Endothelial cell of umbilical vein (primary cell): Measurements from ENCODE around the gene MGME1. TPM values are rescaled to one million over a fixed set of nuclear protein-coding genes. Genes with fewer than 3 reads are reported as not detected.
A peak's percentile ranks its signal among the peaks of the same experiment; 100 is the strongest.
"Not testable (repeated sequence)": the region's sequence is repeated elsewhere in the genome, so short reads cannot be mapped to it uniquely, and the experiment has no call there.

ENCODE experiments used
- BruUV-seq: library from RNA; stranded (reverse); fragments of 400-500 nt; replicated peaks from 2 replicates; lab custom pipeline; 2021; lab: Mats Ljungman, UMichigan
- CTCF ChIA-PET: fragments of 300-600, 350-600 bp; sonication (Branson Sonifier 250); formaldehyde crosslinking; loops from one replicate; lab custom pipeline; 2021; ENCODE audit warnings: antibody characterized with exemption, inconsistent platforms; lab: Charles Lee
- POLR2A ChIA-PET: fragments of 300-600, 350-600 bp; sonication (Branson Sonifier 250); formaldehyde crosslinking; loops from one replicate; lab custom pipeline; 2021; ENCODE audit warnings: antibody characterized with exemption, inconsistent platforms; lab: Charles Lee
- DNase-seq: peaks from one replicate; pipeline ENCODE4 v3.0.0-alpha.2; 2011; ENCODE audit warnings: low read depth, low spot score
- FAIRE-seq: peaks from 2 replicates; lab custom pipeline; 2011; peaks lifted over from hg19 to GRCh38; lab: Jason Lieb, UNC
- H2AFZ ChIP-seq: 2 replicates; pipeline ENCODE4 v1.6.0; 2012; ENCODE audit warnings: low read depth, low read length, control low read depth, inconsistent platforms
- H3K27ac ChIP-seq: 2 replicates; pipeline ENCODE4 v1.5.1; 2011; ENCODE audit warnings: low read depth, mild to moderate bottlenecking, control low read depth, low read length, moderate library complexity; ENCODE audit not compliant: insufficient read depth
- H3K27me3 ChIP-seq, 2 experiments: 2 replicates each; pipeline versions ENCODE4 v1.6.0 to v1.6.1; 2011; ENCODE audit warnings: low read length in 2 of 2, mixed read lengths in 1 of 2; ENCODE audit not compliant: control insufficient read depth in 2 of 2, insufficient read depth in 2 of 2
- H3K36me3 ChIP-seq, 2 experiments: 2 replicates in 1 of 2; 3 replicates in 1 of 2; pipeline ENCODE4 v1.5.1; 2011; ENCODE audit warnings: low read length in 2 of 2, mild to moderate bottlenecking in 1 of 2, moderate library complexity in 1 of 2; ENCODE audit not compliant: control insufficient read depth in 2 of 2, insufficient read depth in 2 of 2; ENCODE audit errors: extremely low read depth in 1 of 2
- H3K4me1 ChIP-seq: 3 replicates; pipeline ENCODE4 v1.5.1; 2011; ENCODE audit warnings: mild to moderate bottlenecking, low read length; ENCODE audit not compliant: control insufficient read depth, insufficient read depth; ENCODE audit errors: extremely low read depth
- H3K4me2 ChIP-seq: 2 replicates; pipeline ENCODE4 v1.6.1; 2011; ENCODE audit warnings: low read length, control low read depth, mixed read lengths; ENCODE audit not compliant: insufficient read depth
- H3K4me3 ChIP-seq, 3 experiments: fragments of 200-600 bp in 1 of 3; sonication (generic), shearing (Covaris generic) in 1 of 3; replicated peaks in 1 of 3; 2 replicates each; pipeline ENCODE4 v1.5.1; 2011 to 2016; ENCODE audit warnings: control low read depth in 3 of 3, low read length in 3 of 3, mild to moderate bottlenecking in 2 of 3, inconsistent platforms in 1 of 3, low read depth in 1 of 3, moderate library complexity in 1 of 3; ENCODE audit not compliant: insufficient read depth in 1 of 3
- H3K79me2 ChIP-seq: 2 replicates; pipeline ENCODE4 v1.6.0; 2012; ENCODE audit warnings: low read length, inconsistent platforms; ENCODE audit not compliant: control insufficient read depth, insufficient read depth
- H3K9ac ChIP-seq: replicated peaks from 2 replicates; pipeline ENCODE3; 2011; ENCODE audit warnings: low read length, control low read depth; ENCODE audit not compliant: insufficient read depth; ENCODE audit errors: extremely low read depth
- H3K9me1 ChIP-seq: replicated peaks from 3 replicates; pipeline ENCODE4 v1.6.0; 2011; ENCODE audit warnings: mild to moderate bottlenecking, low read length; ENCODE audit not compliant: control insufficient read depth, insufficient read depth; ENCODE audit errors: extremely low read depth
- H3K9me3 ChIP-seq: replicated peaks from 2 replicates; pipeline ENCODE4 v1.5.1; 2012; ENCODE audit warnings: low read length, inconsistent platforms; ENCODE audit not compliant: control insufficient read depth, insufficient read depth
- H4K20me1 ChIP-seq: replicated peaks from 2 replicates; pipeline ENCODE3; 2011; ENCODE audit warnings: mild to moderate bottlenecking, low read length; ENCODE audit not compliant: control insufficient read depth, insufficient read depth; ENCODE audit errors: extremely low read depth
- MYC ChIP-seq: IDR thresholded peaks from one replicate; pipeline ENCODE4 v1.6.1; 2011; ENCODE audit warnings: mild to moderate bottlenecking, low read depth, low read length
- POLR2A ChIP-seq: IDR thresholded peaks from 2 replicates; pipeline ENCODE4 v1.6.1; 2012; ENCODE audit warnings: low read depth, mild to moderate bottlenecking, control low read depth, low read length
- dilution Hi-C: fragments of 300-500 bp; cut with MboI; formaldehyde crosslinking; loops from one replicate; pipeline ENCODE4 v1.15.0; 2019; ENCODE audit warnings: low sequenced_read_pairs; ENCODE audit not compliant: extremely low pct_ligation_motif_present
- intact Hi-C: fragments of 100-400 bp; cut with micrococcal nuclease; formaldehyde crosslinking; loops from one replicate; pipeline ENCODE4 v1.10.0; 2022
- polyA plus RNA-seq, 4 experiments: library from polyadenylated mRNA; depleted of rRNA in 3 of 4; stranded (reverse) in 3 of 4; unstranded in 1 of 4; fragments of >200 nt; gene quantifications; 2 replicates each; pipeline versions ENCODE4 v1.2.1 to v1.2.3, GENCODE V29; 2011 to 2012; ENCODE audit warnings: missing spikeins in 1 of 4
- total RNA-seq: library from RNA; stranded (reverse); gene quantifications from 2 replicates; pipeline ENCODE4 v1.2.3, GENCODE V29; 2021

Gene MGME1
- total and polyA plus RNA-seq, 2 donors (not counting 3 experiments of a cell fraction or from before 2014, with no cell fraction given), result 8.9 to 26.2 TPM

DNA sequence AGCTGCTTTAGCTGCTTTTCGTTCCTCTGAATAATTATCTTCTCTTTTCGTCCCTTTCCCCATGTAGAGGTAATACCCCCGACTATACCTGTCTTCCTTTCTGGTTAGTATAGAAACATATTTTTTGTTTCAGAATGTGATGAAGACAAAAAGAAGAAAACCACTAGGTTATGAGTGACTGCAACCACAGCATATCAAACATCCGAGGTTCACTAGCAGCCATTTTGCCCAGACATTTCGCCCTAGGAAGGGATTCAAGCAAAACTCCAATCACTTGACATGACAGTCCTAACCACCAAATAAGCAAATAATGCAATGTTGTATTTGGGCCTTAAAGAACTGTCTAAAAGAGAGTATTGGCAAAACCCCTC, 9.6 kb upstream of the MGME1 start:
- BruUV-seq, result no TSS peak
- Histone ChIP-seq H3K9me1 (no peaks in the 10 kb centered on the region), H3K79me2 (peaks cover 100% of the 10 kb centered on the region), H3K4me1 (peaks cover 54% of the 10 kb centered on the region), H2AFZ (no peak overlapping the region), H3K36me3 (peaks cover 9 to 14% of the 10 kb centered on the region in 2 experiments), H3K9me3 (no peaks in the 10 kb centered on the region), H3K4me3 (no peak overlapping the region), H3K27me3 (no peaks in the 10 kb centered on the region), H3K4me2 (peak overlapping the region; percentile 13), H3K27ac (no peak overlapping the region), H4K20me1 (no peaks in the 10 kb centered on the region), H3K9ac (no peak overlapping the region)
- intact Hi-C loops, result loop anchor here (5.0 kb wide), 1 partner anchor 318 kb away; no protein-coding TSS in a partner anchor
- DNase-seq, result no peak
- FAIRE-seq, result no peak
- TF ChIP-seq POLR2A (no peak), MYC (no peak)
- CTCF ChIA-PET, result interaction anchor here (0.9 to 6.0 kb wide), 9 partner anchors 9 to 454 kb away, joined by 3 to 93 read pairs (median 6); partner anchors contain the start of genes MGME1 and SNX5
- dilution Hi-C loops, result no loop called here
- POLR2A ChIA-PET, result interaction anchor here (1.3 kb wide), 1 partner anchor 9 kb away, joined by 5 read pairs; the partner anchor contains the start of gene SNX5

DNA sequence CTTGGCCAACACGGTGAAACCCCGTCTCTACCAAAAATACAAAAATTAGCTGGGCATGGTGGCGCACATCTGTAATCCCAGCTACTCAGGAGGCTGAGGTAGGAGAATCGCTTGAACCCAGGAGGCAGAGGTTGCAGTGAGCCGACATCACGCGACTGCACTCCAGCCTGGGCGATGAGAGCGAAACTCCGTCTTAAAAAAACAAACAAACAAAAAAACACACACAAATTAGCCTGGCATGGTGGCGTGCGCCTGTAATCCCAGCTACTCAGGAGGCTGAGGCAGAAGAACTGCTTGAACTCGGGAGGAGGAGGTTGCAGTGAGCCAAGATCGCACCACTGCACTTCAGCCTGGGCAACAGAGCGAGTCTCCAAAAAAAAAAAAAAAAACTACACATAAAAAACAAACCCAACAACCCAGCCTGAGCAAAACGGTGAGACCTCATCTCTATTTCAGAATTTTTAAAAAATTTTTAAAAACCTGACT, 8.4 kb upstream of the MGME1 start:
- H3K27ac ChIP-seq, H3K36me3 ChIP-seq, H4K20me1 ChIP-seq, DNase-seq, BruUV-seq, POLR2A ChIA-PET, FAIRE-seq, H3K9me3 ChIP-seq, H3K4me3 ChIP-seq, H3K4me2 ChIP-seq, H3K27me3 ChIP-seq, H3K9me1 ChIP-seq, dilution Hi-C loops, H2AFZ ChIP-seq, H3K9ac ChIP-seq: not testable (repeated sequence)
- intact Hi-C loops, result loop anchor here (10.0 kb wide), 1 partner anchor 174 kb away; the partner anchor contains the start of genes KAT14 and PET117
- CTCF ChIA-PET, result interaction anchor here (1.5 to 6.0 kb wide), 3 partner anchors 22 to 36 kb away, joined by 5 to 93 read pairs (median 19); no protein-coding TSS in a partner anchor
- Histone ChIP-seq H3K79me2 (peaks cover 100% of the 10 kb centered on the region), H3K4me1 (peaks cover 66% of the 10 kb centered on the region)
